Measurements from ENCODE around the gene COX6A1. TPM values are rescaled to one million over a fixed set of nuclear protein-coding genes. Genes with fewer than 3 reads are reported as not detected.

Gene COX6A1
- total RNA-seq, 1 experiment from 2014 or later: 460 TPM

DNA sequence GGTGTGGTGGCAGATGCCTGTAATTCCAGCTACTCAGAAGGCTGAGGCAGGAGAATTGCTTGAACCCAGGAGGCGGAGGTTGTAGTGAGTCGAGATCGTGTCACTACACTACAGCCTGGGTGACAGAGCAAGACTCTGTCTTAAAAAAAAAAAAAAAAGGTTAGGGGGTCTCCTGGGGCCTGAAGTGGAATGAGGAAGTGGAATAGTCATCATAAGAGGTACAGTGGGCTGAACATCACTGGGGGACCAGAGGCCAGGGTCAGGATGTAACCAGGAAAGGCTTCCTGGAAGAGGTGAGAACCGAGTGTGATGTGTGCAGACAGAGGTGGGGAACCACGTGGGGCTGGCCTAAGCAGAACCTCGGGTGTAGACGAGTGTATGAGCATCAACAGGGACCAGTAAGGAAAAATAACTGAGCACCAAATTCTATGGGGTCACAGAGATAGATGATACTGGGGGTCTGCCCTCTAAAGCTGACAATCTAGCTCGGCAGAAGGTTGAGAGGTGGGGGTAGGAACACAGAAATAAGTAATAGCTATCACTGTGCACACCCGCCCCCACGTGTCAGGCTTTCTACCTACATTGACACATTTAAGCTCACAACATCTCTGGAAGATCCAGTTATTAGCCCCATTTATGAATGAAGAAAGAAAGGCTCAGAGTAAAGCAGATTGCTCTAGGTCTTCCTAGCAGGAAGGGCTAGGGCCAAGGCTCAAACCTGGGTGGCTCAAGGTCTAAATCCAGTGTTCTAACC, 5.0 kb upstream of the COX6A1 start:
- H3K4me1 ChIP-seq (ENCODE audit: insufficient read depth, low read length, poor library complexity, severe bottlenecking): no peaks in the 10 kb centered on the region
- intact Hi-C loops (cut with micrococcal nuclease; ENCODE audit: unreplicated experiment): loop anchor here (10.0 kb wide), 2 partner anchors 108 to 208 kb away; partner anchors contain the start of gene PLA2G1B
- ChIA-PET CTCF (interaction anchor here (0.7 kb wide), 1 partner anchor 193 kb away, joined by 3 read pairs; no protein-coding TSS in a partner anchor), POLR2A (ENCODE audit: low non-redundant PET) (no interaction called here)
- H3K4me3 ChIP-seq (ENCODE audit: low read depth, low read length, poor library complexity, severe bottlenecking): no peak overlapping the region
- TF ChIP-seq EZH2 (IDR thresholded peaks at IDR 0.05; ENCODE audit: borderline replicate concordance, low read depth, low read length, poor library complexity, severe bottlenecking): no peak
- TF ChIP-seq, protein P1, sequence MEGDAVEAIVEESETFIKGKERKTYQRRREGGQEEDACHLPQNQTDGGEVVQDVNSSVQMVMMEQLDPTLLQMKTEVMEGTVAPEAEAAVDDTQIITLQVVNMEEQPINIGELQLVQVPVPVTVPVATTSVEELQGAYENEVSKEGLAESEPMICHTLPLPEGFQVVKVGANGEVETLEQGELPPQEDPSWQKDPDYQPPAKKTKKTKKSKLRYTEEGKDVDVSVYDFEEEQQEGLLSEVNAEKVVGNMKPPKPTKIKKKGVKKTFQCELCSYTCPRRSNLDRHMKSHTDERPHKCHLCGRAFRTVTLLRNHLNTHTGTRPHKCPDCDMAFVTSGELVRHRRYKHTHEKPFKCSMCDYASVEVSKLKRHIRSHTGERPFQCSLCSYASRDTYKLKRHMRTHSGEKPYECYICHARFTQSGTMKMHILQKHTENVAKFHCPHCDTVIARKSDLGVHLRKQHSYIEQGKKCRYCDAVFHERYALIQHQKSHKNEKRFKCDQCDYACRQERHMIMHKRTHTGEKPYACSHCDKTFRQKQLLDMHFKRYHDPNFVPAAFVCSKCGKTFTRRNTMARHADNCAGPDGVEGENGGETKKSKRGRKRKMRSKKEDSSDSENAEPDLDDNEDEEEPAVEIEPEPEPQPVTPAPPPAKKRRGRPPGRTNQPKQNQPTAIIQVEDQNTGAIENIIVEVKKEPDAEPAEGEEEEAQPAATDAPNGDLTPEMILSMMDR (conservative IDR thresholded peaks at IDR 0.05; ENCODE audit: low read depth, low read length): no peak
- no peak for DNase-seq (ENCODE audit: low spot score)
- no peaks in the 10 kb centered on the region for H3K27me3 ChIP-seq (replicated peaks; ENCODE audit: insufficient read depth, low read depth, low read length, poor library complexity)
- H3K9me3 ChIP-seq (ENCODE audit: low read depth, low read length, poor library complexity, severe bottlenecking): no peaks in the 10 kb centered on the region
- BruUV-seq (replicated peaks): no TSS peak
- no peaks in the 10 kb centered on the region for H3K36me3 ChIP-seq (ENCODE audit: insufficient read depth, low read length, poor library complexity, severe bottlenecking)
- no peak overlapping the region for H3K27ac ChIP-seq (ENCODE audit: low read depth, low read length, poor library complexity, severe bottlenecking)

DNA sequence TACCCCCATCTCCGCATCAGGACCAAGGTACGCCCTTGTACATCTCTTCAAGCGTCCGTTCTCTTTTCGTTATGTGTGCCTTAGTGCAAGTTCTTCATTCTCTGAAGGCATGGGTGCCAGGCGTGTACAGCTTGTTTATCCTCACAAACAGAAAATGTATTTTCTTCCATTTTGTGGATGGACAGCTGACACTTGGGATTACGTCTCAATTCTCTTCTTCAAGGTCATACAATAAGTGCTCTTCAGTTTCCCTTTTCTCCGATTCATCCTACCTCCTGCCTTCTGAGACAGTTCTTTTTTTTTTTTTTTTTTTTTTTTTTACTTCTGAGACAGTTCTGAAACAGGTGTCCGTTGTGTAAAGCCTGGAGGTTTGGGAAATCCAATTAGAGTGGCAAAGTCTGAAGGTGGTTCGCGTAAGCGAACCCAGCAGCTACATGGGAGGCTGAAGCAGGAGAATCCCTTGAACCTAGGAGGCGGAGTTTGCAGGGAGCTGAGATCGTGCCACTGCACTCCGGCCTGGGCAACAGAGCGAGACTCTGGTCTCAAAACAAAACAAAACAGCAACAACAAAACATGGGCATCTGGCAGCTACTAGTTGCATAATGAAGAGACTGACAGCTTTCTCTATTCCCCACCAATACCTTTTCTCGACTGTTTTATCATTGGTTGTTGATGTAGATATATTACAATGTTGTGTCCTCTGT, 734 bp downstream of the COX6A1 start:
- CTCF ChIA-PET: interaction anchor here (0.6 to 0.7 kb wide), 2 partner anchors 81 to 141 kb away, joined by 3 read pairs; no protein-coding TSS in a partner anchor
- Histone ChIP-seq H3K36me3 (ENCODE audit: insufficient read depth, low read length, poor library complexity, severe bottlenecking) (peaks cover 32% of the 10 kb centered on the region), H3K4me1 (ENCODE audit: insufficient read depth, low read length, poor library complexity, severe bottlenecking) (peaks cover 12% of the 10 kb centered on the region), H3K9me3 (ENCODE audit: low read depth, low read length, poor library complexity, severe bottlenecking) (no peaks in the 10 kb centered on the region), H3K4me3 (ENCODE audit: low read depth, low read length, poor library complexity, severe bottlenecking) (peak overlapping the region; percentile 74), H3K27ac (ENCODE audit: low read depth, low read length, poor library complexity, severe bottlenecking) (peak overlapping the region; percentile 69), H3K27me3 (replicated peaks; ENCODE audit: insufficient read depth, low read depth, low read length, poor library complexity) (no peaks in the 10 kb centered on the region)
- TF ChIP-seq EZH2 (IDR thresholded peaks at IDR 0.05; ENCODE audit: borderline replicate concordance, low read depth, low read length, poor library complexity, severe bottlenecking): no peak
- TF ChIP-seq, protein P1 (conservative IDR thresholded peaks at IDR 0.05; ENCODE audit: low read depth, low read length): no peak
- BruUV-seq (replicated peaks): TSS peak; percentile 80
- intact Hi-C loops (cut with micrococcal nuclease; ENCODE audit: unreplicated experiment): loop anchor here (10.0 kb wide), 2 partner anchors 114 to 214 kb away; partner anchors contain the start of gene PLA2G1B
- DNase-seq (ENCODE audit: low spot score): no peak
- POLR2A ChIA-PET (ENCODE audit: low non-redundant PET): interaction anchor here (0.6 kb wide), 1 partner anchor 71 kb away, joined by 3 read pairs; no protein-coding TSS in a partner anchor

DNA sequence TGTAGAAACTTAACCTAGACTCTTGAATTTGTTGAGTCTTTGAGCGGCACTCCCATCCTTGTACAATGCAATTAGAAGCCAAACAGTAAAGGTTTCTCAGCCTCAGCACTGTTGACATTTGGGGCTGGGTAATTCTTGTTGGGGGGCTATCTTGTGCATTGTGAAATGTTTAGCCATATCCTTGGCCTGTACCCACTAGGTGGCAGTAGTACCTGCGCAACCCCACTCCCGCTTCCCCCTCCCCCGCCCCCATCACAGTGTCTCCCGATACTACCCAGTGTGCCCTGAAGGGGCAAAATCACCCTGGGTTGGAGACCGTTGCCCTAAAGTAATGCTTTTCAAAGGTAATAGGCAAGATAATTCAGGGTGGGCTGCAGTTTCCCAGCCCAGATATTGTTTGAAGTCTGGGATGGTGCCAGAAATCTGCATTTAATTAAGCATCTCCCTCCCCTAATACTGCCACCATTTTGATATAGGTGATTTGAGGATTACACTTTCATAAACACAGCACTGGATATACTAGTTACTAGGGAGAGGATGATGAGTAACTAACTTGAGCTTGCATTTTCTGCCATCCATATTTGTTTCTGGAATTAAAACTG, 1.8 kb downstream of the COX6A1 start:
- Histone ChIP-seq H3K36me3 (ENCODE audit: insufficient read depth, low read length, poor library complexity, severe bottlenecking) (peaks cover 43% of the 10 kb centered on the region), H3K27ac (ENCODE audit: low read depth, low read length, poor library complexity, severe bottlenecking) (no peak overlapping the region), H3K9me3 (ENCODE audit: low read depth, low read length, poor library complexity, severe bottlenecking) (no peaks in the 10 kb centered on the region), H3K27me3 (replicated peaks; ENCODE audit: insufficient read depth, low read depth, low read length, poor library complexity) (no peaks in the 10 kb centered on the region), H3K4me3 (ENCODE audit: low read depth, low read length, poor library complexity, severe bottlenecking) (no peak overlapping the region), H3K4me1 (ENCODE audit: insufficient read depth, low read length, poor library complexity, severe bottlenecking) (peaks cover 12% of the 10 kb centered on the region)
- no TSS peak for BruUV-seq (replicated peaks)
- peak; percentile 83 for DNase-seq (ENCODE audit: low spot score)
- ChIA-PET CTCF (no interaction called here), POLR2A (ENCODE audit: low non-redundant PET) (no interaction called here)
- intact Hi-C loops (cut with micrococcal nuclease; ENCODE audit: unreplicated experiment): loop anchor here (10.0 kb wide), 2 partner anchors 115 to 215 kb away; partner anchors contain the start of gene PLA2G1B
- no peak for TF ChIP-seq EZH2 (IDR thresholded peaks at IDR 0.05; ENCODE audit: borderline replicate concordance, low read depth, low read length, poor library complexity, severe bottlenecking)
- TF ChIP-seq, protein P1 (conservative IDR thresholded peaks at IDR 0.05; ENCODE audit: low read depth, low read length): peak; percentile 69

Measured in A673 (cell line).